NOMO-1 treated with dmso at 0.1 percent for 144 hours (cell line): ENCODE results near the gene GARNL3.
A peak's percentile ranks its signal among the peaks of the same experiment; 100 is the strongest.

Experiments used
- DNase-seq: peaks from one replicate; lab custom pipeline; 2025; ENCODE audit not compliant: unreplicated experiment; lab: John Stamatoyannopoulos, UW

GARNL3 gene

DNA sequence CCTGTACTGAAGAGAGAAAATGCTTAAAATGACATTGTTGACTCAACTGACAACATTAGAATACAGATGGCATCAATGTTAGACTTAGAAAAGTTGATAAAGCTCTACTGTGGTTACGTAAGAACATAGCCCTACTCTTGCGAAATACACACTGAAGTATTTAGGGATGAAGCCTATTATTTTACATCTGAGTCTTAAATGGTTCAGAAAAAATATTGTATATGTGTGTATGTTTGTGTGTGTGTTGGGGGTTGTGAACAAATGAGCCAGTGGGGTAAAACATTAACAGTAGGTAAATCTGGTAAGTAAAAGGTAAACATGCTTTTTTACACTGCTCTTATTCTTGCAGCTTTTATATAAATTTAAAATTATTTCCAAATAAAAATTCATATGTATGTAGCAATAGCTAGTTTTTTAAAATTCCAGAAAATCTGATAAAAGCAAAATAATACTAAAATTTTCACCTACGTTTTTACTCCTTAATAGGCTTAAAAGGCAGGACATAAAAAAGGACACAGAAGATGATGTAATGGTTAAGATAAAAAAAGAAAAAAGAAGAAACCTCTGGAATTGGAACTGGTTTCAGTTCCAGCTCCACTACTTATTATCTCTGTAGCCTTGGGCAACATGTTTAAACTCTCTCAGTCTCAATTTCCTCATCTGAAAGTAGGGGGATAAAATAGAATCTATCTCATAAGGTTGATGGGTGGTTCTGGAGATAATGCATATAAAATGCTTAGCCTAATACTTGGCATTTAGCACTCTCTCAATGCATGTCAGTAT is 44.3 kb downstream of the GARNL3 start:
- DNase-seq = peak; percentile 46

DNA sequence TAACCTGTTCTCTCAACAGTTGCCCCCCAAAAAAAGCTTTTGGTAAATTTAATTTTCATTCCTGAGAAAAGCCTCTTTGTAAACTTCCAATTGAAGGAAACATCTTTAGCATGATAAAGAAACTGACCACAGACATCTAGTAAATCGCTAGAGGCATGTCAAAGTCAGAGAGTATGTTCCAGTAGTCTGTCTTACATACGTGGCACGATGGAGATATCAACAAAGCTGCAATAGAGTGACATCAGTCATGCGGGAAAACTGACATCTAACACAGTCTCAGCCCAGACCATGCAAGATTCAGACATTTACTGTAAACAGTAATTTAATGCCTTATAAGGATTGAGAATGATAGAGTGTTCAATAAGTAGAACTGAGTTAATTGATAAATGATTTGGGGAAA is 45.1 kb downstream of the GARNL3 start:
- DNase-seq = no peak

DNA sequence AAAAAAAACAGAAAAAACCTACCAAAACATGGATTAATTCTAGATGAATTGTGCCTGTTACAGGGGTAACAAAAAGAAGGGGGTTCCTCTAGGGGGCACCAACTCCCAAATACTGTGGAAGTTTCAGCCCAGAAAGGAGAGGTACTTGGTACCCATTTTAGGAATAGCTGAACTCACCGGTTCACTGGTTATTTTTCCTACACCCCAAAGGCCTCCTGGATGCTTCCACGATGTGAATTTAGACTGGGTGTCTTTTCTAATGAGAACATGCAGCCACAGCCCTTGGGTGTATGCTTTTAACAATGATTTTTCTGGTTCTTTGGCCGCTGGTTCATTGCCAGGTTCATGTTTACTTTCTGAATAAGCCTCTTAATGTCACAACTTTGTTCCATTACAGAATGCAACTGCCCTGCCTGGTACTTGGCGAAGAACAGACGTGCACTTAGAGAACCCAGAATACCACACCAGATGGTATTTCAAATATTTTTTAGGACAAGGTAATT is 46.7 kb downstream of the GARNL3 start:
- DNase-seq = no peak

DNA sequence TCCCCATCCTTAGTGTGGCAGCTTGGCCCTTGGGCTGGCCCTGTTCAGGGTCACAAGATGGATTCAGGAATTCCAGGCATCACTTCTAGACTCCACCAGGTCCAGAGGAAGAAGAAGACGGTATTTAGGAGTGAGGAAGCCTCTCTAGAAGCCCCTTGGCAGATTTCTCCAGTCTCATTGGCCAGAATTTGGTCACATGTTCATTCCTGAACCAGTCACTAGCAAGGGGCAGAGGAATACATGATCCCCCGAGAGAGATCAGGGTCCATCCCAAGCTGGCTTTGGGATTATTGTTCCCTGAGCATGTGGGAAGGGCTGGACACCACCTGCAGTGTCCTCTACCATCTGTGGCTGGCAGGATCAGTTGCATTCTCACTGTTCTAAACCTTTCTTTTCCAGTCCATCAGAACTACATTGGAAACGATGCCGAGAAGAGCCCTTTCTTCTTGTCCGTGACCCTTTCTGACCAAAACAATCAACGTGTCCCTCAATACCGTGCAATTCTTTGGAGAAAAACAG is 48.5 kb downstream of the GARNL3 start:
- DNase-seq = no peak

DNA sequence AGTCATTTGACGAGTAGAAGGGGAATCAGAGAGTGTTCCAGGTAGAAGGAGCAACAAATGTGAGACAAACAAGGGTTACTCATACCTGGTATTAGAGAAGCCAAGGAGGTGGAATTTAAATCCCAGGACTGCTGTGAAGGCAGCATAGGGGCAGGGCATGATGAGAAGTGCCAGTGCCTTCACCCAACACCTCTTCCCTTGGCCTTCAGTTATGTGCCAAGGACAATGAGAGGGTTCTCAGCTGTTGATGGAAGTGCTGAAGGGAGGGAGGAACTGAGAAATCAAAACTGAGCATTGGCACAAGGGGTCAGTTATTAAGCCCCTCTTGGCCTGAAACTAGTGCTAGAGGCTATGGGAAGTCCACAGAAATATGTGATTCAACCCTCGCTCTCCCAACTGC is 50.3 kb downstream of the GARNL3 start:
- DNase-seq = no peak

DNA sequence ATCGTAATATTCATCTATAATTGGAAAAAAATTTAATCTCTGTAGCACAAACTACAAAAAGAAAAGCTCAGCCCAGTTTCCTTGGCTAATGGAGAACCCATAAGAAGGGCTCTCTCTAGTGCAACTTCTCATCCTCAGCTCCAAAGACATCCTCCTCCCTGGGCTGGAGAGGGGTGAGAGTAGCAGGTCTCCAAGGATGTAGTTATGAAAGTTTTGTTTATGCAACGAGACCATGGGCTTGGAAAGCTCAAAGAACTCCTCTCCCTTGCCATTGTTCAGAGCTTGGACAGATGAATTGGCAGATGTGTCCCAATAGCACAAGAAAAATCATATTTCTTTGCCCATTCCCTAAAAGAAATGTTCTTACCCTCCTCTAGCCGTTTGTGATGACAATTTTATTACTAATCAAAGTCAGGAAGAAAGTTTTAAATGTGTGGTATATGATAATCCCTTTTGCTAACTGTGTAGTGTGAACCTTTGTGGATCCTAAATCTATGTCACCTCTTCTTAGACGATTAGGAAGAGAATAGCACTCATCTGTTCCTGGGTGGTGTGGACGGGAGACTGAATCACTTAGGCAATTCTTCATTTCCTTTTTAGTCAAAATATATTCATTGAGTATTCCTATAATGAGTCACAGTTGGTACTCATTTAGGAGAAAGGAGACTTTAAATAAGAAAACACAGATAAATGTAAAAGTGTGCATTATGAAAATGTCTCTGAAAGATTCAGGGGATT is 52.2 kb downstream of the GARNL3 start:
- DNase-seq = no peak

DNA sequence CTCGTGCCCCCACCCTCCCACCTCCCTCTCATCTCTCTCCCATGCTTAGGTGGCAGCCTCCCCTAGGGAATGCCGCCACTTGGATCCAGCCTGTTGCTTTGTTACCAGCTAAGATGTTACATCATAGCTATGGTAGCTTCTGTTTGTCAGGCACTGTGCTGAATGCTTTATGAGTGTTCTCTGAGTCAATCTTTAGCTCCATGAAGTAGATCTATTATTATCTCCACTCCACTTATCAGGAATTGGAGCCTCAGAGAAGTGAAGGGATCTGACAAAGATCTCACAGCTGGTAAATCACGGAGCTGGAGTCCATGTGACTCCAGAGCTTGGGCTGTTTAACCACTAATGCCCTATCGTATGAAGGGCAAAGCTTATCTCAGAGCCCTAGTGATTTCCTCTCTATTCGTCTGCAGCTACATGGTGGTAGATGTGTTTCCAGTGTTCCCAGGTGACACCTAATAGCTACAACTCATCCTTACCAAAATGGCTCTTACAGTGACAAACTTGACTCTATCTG is 54.1 kb downstream of the GARNL3 start:
- DNase-seq = no peak

DNA sequence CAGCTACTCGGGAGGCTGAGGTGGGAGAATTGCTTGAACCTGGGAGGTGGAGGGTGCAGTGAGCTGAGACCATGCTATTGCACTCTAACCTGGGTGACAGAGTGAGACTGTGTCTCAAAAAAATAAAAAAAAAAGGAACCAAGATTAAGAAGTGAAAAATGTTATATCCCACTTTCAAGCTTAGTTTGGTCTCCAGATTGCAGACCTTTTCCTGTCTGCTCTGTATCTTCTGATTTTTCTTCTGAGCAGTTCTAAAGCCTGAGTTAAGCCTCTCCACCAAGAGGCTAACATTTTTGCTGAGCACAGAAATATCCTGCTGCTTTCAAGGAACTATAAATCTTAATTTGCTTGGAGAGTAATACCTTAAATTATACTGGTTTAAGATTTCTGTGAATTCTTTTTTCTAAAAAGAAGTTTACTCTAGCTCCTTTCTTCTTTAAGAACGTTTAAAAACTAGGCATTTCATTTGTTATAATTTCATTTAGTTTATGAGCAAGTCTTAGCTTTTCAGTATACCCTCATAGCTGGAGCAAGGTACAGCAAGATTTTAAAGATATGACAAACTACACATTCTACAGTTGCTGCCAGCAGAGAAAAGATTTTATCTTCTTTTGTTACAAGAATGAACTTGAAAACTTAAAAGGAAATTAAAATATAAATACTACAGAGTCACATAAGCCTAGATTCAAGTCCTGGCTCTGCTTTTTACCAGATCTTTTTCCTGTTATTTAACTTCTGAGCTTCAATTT is 55.0 kb downstream of the GARNL3 start:
- no peak for DNase-seq

DNA sequence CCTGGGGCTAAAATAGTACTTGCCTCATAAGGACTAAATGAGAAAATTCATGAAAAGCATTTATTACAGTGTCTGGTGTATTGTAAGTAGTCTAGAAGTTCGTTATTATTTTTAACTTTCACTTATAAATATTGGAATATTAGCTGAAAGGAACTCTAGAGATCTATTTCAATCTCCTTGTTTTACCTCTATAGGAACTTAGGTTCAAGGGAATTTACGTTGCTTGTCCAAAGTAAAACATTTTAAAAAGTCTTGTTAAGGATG is 55.5 kb downstream of the GARNL3 start:
- DNase-seq = no peak

DNA sequence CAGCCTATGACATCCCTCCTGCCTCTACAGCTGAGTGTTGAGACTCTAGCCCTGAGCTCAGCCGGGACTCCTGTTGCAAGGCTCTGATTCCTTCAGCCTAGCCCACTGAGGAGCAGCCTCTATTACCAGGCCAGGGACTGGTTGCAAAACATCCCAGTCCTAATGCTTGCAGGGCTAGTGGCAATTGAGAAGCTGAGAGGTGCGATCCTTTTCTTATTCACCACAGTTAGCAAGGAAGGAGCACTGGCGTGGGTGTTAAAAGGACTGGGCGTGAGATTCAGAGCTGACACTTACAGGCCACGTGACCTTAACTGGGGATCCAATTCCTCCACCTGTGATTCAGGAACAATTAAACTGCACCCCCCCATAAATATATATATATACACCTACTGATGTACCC is 58.8 kb downstream of the GARNL3 start:
- no peak for DNase-seq

DNA sequence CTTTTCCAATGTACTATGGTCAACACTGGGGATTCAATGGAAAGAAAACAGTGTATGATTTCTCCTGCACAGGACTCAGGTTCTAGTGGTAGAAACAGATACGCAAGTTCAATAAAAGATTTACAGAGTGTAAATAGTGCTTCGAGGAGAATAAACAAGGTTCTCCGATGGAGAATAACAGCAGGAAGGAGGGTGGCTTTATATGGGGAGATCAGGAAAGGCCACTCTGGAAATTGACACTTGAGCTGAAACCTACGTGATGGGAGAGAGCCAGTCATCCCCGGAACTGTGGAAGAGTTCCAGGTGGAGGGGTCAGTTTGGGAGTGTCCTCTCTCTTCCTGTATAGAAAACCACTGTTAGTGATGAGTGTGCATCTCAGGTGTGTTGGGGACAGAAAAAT is 65.9 kb downstream of the GARNL3 start:
- no peak for DNase-seq

DNA sequence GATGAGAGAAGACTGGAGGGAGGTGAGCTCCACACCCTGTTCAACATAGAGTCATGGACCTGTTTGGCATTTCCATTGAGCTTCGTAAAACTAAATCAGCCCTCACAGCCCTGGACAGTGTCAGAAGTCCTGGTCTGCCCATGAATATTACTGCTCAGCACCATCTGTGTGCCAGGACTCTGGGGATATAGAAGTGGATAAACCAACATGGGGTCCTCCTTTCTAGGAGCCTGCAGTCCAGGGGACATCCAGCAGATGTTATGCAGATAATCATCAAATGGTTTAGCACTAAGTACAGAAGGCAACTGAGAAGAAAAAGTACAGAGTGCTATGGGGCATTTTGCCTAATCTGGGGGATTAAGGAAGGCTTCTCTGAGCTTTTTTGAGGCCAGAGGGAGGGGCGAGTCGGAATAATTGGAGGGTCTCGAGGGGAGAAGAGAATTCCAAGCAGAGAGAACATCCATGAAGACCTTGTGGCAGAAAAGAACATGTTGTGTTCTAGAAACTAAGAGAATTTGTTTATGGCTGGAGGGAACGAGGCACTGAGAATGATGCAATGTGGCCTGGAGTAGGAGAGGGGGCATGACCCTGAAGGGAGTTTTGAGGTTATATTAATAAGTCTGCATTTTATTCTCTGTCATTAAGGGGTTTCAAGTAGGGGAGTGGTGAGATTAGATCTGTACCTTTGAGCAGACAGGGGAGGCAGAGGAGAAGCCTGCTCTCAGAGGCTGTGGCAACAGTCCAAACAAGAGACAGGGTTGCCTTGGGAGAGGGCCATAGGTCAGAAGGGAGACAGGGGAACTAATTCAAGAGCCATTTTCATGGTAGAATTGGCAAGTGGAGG is 68.9 kb downstream of the GARNL3 start:
- no peak for DNase-seq

DNA sequence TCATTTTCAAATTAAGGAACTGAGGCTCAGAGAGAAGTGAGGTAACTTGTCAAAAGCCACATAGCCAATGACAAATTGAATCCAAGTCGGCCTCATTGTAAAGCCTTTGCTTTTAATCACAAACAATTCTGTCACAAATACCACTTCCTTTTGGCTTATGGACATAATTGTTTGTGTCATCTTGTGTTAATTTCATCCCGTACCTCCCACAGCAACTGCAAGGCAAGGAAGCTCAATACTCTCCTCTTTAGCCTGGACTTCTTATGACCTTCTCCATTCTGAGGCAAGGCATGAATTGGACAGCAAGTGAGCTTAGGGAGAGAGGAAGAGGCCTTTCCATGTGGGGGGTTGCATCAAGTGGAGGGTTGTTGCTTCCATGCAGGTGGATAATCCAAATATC is 70.2 kb downstream of the GARNL3 start:
- DNase-seq = no peak

DNA sequence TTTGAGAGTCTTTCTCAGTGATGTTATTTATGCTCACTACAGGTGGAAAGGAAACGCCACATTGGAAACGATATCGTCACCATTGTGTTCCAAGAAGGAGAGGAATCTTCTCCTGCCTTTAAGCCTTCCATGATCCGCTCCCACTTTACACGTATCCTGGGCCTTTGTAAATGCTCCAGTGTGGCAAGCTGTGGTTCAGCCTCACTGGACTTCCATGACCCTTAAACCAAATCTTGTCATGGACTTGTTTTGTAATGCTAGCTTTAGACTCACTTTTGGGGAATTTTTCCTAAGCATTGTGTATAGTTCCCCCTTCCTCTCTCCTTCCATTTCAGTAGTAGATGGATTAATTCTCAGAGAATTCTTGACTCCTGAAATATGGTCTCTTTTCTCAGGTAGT is 71.5 kb downstream of the GARNL3 start:
- no peak for DNase-seq

DNA sequence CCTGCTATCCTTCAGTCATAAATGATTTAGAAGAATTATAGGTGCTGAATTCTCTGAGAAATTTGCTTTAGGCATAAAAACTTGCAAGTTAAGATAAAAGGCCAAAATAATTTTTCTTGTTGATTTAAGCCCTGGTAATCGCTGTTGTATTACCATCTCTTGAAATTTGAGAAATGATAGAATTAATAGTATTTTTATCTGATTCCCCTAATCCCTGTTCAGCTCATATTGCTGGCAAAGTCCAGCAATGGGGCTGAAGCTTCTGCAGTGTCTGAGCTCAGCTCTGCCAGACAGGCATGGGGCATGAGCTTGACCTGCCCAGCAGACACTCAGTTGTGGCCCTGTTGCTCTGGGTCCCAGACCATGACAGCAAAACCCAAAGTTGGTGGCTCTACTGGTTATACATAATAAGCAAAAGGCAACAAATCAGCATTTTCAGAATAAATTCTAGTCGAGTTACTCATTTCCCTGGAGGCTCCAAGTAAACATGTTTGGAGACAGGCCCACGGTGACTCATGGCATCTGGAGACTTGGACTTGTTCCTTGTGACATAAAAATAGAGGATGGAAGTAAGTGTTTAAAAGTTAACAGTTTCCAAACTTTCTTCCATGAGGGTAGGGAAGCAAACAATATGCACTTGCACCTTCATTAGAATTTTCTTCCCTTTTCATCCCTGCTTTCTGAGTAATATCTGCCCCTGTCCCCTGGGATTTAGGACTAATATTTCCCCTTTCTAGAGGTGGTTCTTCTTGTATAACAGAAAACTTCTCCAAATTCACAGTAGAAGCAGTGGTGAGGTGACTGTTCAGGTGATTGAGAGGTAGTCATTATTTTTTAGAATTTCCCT is 72.2 kb downstream of the GARNL3 start:
- no peak for DNase-seq

DNA sequence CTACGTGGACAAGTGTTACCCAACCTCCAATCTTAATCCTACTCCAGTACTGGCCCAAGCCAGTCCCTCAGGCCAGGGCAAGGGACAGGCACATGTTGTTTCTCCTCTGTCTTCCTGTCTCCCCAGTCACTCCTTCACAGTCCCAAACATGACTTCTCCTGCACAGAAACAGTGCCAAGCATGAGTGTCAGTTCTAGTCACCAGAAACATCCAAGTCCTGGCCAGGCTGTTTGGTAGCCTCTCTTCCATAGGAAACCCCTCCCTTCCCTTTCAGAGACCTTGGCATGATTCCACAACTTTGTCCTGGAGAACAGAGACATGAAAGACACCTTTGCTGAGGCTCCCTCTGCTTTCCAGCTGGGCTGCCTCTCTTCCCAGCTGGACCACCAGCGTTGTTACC is 76.1 kb downstream of the GARNL3 start:
- no peak for DNase-seq

DNA sequence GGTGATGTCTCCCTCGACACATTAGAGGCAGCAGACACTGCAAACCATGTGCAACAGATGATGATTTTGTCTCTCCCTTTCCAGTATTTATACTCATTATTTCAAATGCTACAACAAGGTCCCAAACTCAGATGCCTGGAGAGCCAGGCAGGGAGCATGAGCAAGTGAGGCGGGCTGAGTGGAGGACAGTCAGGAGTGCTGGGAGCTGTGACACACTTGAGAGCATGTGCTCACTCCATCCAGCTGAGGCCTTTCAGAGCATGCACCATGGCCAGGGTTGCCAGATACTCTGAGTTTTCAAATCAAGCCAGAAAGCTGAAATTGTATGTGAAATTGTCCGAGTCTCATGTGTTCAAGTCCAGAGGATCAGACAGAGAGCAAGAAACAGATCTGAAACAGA is 76.6 kb downstream of the GARNL3 start:
- DNase-seq = no peak

DNA sequence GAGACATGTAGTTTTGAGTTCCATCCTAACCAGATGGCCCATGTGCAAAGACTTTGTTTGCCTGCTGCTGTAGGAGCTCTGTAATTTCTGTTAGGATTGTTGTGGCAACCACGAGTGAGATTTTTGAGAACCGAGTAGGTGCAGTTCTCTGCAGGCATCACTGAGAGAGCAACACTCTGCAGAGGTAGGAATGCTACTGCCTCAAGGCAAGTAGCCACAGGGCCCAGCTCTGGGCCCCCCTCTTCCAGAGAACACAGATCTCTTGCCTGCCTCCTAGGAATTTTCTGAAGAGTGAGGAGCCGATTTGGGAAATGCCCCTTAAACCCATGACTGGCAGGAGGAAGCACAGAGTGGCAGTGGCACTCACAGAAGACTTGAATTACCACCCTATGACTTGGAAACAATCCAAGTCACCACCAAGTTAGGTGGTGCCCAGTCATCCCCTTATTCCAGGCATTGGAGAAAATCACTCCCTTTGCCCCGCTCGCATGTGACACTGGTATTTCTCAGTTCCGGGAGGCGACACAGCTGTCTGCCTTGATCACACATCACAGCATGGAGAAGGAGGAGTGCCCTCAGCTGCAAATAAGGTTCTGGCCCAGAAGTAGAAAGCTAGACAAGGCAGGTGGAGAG is 79.9 kb downstream of the GARNL3 start:
- no peak for DNase-seq

DNA sequence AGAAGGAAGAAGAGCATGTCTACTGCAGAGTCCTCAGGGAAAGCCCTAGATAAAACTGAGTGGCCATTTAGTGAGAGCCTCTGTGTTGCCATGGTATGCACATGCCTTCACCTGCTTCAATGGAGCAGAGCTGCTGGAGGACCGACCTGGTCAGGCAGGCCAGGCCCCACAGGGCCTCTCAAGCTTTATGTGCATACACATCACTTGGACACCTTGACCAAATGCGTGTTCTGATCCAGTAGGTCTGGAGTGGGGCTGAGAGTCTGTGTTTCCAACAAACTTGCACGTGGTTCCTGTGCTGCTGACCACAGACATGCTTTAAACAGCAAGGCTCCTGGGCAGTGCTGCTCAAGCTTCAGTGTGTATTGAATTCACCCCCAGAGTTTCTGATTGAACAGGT is 81.0 kb downstream of the GARNL3 start:
- DNase-seq = no peak
